ENCODE measurements around the gene ADGRD1.
"Not testable (repeated sequence)": the region's sequence is repeated elsewhere in the genome, so short reads cannot be mapped to it uniquely, and the experiment has no call there.

ADGRD1 gene

GRCh38 chr12:130937546-130937945 is 16.2 kb upstream of the ADGRD1 start:
- DNase-seq (ENCODE audit: low spot score): not testable (repeated sequence)

GRCh38 chr12:130938186-130938585 is 15.5 kb upstream of the ADGRD1 start:
- no peak for DNase-seq (ENCODE audit: low spot score)

- no peak for DNase-seq (ENCODE audit: low spot score)
Measured at GRCh38 chr12:130944878-130945277, 8.8 kb upstream of the ADGRD1 start.

GRCh38 chr12:130945786-130946492 is 7.8 kb upstream of the ADGRD1 start:
- no peak for DNase-seq (ENCODE audit: low spot score)

GRCh38 chr12:130947028-130947613 is 6.6 kb upstream of the ADGRD1 start:
- DNase-seq (ENCODE audit: low spot score): no peak

GRCh38 chr12:130948136-130948535 is 5.6 kb upstream of the ADGRD1 start:
- no peak for DNase-seq (ENCODE audit: low spot score)

GRCh38 chr12:130948751-130949150 is 5.0 kb upstream of the ADGRD1 start:
- DNase-seq (ENCODE audit: low spot score): no peak

- DNase-seq (ENCODE audit: low spot score): no peak
Measured at GRCh38 chr12:130949806-130950205, 3.9 kb upstream of the ADGRD1 start.

- no peak for DNase-seq (ENCODE audit: low spot score)
Measured at GRCh38 chr12:130951636-130952035, 2.1 kb upstream of the ADGRD1 start.

- DNase-seq (ENCODE audit: low spot score): peak; percentile 54
Measured at GRCh38 chr12:130952171-130952954, 1.3 kb upstream of the ADGRD1 start.

GRCh38 chr12:130954544-130954831 is 781 bp downstream of the ADGRD1 start:
- no peak for DNase-seq (ENCODE audit: low spot score)

- no peak for DNase-seq (ENCODE audit: low spot score)
Measured at GRCh38 chr12:130955238-130955816, 1.6 kb downstream of the ADGRD1 start.

- DNase-seq (ENCODE audit: low spot score): no peak
Measured at GRCh38 chr12:130956009-130956408, 2.3 kb downstream of the ADGRD1 start.

- no peak for DNase-seq (ENCODE audit: low spot score)
Measured at GRCh38 chr12:130956456-130957303, 3.0 kb downstream of the ADGRD1 start.

- DNase-seq (ENCODE audit: low spot score): no peak
Measured at GRCh38 chr12:130957304-130957621, 3.6 kb downstream of the ADGRD1 start.

GRCh38 chr12:130958557-130959140 is 4.9 kb downstream of the ADGRD1 start:
- no peak for DNase-seq (ENCODE audit: low spot score)

GRCh38 chr12:130959632-130960031 is 5.9 kb downstream of the ADGRD1 start:
- no peak for DNase-seq (ENCODE audit: low spot score)

GRCh38 chr12:130960058-130960457 is 6.4 kb downstream of the ADGRD1 start:
- no peak for DNase-seq (ENCODE audit: low spot score)

- DNase-seq (ENCODE audit: low spot score): no peak
Measured at GRCh38 chr12:130960787-130961186, 7.1 kb downstream of the ADGRD1 start.

- no peak for DNase-seq (ENCODE audit: low spot score)
Measured at GRCh38 chr12:130961921-130962451, 8.3 kb downstream of the ADGRD1 start.

GRCh38 chr12:130965214-130965613 is 11.5 kb downstream of the ADGRD1 start:
- DNase-seq (ENCODE audit: low spot score): no peak

- DNase-seq (ENCODE audit: low spot score): no peak
Measured at GRCh38 chr12:130965668-130966067, 12.0 kb downstream of the ADGRD1 start.

Measured in HuH-7 (cell line).